Activated naive CD4-positive, alpha-beta T cell treated with anti-CD3 and anti-CD28 coated beads, Interleukin-2, amount 50 U/mL, for 16 hours (primary cell): ENCODE measurements around the gene ST6GALNAC2.

Experiments
- DNase-seq: peaks from one replicate; pipeline ENCODE4 v3.0.0-alpha.2; 2020

Gene ST6GALNAC2

DNA sequence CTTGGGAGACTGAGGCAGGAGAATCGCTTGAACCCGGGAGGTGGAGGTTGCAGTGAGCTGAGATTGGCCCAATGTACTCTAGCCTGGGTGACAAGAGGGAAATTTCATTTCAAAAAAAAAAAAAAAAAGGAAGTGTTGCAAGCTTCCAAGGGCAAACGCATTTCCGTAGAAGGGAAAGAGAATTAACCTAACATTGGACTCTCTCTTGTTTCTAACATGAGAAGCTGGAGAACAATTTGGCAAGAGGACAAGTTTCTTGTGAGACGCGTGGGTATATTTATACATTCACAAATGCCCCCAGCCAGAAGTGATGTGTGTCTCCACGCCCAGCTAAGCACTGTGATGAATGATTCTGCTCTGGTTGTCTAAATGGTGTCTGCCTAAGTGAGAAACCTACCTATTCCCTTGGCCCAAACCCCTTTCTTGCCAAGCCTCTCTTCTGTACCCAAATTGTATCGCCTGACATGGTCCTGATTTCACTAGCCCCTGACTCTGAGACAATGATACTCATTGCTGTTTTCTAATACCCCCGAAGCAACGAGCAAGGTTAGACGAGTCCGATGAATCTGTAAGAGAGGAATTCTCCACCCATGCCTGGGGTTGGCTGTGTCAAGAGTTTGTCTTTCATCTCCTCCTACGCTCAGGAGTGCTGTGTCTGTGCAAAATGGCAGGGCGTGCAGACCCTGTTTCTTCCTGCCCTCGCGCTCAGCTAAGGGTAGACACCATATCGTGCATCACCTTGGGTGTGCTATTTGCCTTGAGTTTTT is 14.2 kb upstream of the ST6GALNAC2 start:
- DNase-seq: no peak

DNA sequence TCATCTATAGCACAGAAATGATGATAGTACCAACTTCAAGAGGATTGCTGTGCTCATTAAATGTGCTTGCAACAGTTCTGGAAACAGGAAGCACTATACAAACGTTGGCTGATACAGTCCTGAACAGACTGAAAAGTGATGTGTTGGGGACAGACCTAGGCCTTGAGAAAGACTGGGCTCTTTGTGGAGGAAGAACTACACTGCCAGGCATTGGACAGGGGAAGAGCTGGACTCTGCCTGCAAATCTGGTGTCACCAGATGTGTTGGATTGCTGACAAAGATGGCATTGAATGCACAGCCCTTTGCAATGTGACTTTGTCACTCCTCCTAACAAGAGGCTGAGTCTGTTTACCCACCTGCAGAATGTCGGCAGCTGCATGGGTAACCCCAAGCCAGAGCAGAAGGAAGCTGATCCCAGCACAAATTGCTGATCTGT is 12.4 kb upstream of the ST6GALNAC2 start:
- DNase-seq: no peak

- no peak for DNase-seq
Observed at GRCh38 chr17:76597156-76598003, 11.7 kb upstream of the ST6GALNAC2 start.

- no peak for DNase-seq
Observed at GRCh38 chr17:76594690-76595089, 9.0 kb upstream of the ST6GALNAC2 start.

GRCh38 chr17:76593959-76594358 is 8.3 kb upstream of the ST6GALNAC2 start:
- DNase-seq: no peak

GRCh38 chr17:76593384-76593826 is 7.7 kb upstream of the ST6GALNAC2 start:
- no peak for DNase-seq

DNA sequence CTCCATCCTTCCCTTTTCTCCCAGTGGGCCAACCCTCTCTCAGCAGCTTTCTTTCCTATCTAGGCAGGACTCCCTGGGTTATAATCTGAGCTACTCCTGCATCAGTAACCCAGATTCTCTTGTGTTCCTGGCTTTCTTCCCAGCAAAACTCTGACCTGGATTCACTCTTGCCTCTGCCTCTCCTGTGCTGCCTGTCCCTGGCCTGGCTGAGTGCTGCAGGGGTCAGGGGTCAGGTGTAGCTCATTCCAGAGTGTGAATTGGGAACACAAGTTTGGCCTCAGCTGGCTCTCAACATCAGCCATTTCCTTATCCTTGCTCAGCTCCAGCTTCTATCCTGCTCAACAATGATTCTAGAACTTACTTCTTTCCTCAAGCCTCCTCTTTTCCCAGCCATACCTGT is 2.5 kb upstream of the ST6GALNAC2 start:
- no peak for DNase-seq

DNA sequence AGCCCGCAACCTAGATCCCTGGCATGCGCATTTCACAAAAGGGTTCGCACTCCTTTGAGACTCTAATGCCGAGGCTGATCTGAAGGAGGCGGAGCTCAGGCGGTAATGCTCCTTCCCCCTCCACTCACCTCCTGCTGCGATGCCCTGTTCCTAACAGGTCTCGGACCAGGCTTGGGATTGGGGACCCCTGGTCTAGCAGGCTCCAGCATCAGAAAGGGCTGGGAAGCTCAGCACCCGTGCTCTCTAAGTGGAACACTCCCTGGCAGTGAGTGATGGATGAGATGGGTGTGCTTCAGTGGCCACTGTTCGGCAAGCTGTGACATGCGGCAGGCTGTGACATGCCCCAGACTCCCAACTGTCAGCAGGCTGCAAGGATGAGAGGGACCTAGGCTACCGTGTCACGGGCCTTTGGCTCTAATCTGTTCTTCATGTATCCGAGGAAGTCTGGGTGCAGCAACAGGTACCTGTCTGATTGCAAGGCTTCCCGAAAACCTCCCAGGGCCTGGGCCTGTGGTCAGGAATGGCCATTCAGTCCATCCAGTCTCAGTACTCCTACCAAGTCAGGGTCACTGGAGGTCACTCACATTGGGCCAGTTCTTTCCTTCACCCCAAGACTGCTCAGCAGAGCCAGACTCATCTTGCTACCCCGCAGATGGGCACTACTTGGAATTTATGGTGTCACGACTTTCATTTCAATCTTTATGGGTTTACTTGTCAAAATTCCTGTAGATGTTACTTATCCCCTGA is 1.3 kb upstream of the ST6GALNAC2 start:
- no peak for DNase-seq

DNA sequence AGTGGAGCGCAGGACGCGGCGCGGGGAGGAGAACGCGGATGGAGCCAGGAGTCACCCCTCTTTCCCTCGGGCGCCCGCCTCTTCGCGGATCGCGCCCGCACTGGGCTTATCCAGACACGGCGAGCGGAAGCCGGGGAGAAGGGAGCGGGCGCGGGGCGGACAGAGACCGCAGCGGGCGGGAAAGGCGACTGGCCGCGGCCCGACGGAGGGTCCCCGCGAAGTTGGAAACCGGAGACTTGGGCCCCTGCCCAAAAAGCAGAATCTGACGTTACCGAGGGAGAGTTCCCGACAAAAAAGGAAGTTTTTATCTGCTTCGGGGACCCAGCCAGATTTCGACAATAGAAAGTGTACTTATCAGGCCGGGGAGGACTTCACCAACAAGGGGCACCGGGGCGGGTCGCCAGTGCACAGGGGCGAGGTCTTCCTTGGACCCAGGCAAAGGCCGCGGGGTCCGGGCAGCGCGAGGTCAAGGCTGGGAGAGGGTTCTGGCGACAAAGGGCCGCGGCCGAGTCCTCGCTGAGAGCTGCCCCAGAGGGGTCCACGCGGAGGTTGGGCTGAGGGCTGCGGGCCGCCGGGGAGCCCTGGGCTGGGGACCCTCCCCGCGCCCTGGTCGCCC is 519 bp downstream of the ST6GALNAC2 start:
- no peak for DNase-seq

DNA sequence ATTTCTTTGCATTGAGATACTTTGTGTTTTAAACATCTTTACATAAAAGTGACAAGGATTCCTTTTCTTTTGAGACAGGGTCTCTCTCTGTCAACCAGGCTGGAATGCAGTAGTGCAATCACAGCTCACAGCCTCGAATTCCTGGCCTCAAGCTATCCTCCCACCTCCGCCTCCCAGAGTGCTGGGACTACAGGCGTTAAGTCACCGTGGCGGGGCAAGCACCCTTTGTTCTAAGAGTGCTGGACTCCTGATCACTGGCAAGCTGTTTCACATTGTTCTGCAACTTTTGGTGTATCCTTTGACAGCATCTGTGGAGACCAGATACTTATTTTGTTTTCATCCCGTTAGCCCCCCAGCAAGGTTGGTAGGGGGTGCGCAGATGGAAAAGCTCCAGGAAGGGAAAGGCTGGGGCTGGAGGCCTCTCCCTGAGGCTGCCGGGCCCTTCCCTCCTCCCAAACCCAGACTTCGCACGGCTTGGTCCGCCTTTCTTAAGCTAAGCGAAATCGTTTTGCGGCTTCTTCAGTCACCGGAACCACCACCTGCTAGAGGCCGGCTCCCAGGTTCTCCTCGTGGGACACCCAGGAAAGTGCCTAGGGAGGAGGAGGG is 1.1 kb downstream of the ST6GALNAC2 start:
- no peak for DNase-seq

DNA sequence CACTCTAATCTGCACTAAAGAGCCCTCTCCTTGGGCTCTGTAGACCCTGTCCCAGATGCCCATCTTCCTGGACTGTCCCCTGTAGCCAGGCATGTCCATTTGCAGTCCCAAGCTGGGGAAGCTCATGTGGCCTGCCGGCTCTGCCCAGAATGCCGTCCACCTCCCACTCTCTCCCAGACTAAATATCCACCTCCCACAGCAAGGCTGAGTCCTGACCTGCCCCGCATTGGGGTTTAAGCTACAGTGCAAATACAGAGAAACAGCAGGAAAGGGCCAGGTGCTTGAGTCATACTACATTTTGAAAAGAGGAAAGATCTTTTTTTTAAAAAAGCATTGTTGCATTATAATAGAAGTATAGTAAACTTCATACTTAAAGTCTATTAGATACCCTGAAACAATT is 3.0 kb downstream of the ST6GALNAC2 start:
- DNase-seq: no peak

GRCh38 chr17:76581515-76581914 is 4.1 kb downstream of the ST6GALNAC2 start:
- no peak for DNase-seq

GRCh38 chr17:76579281-76579680 is 6.4 kb downstream of the ST6GALNAC2 start:
- no peak for DNase-seq

- DNase-seq: no peak
Observed at GRCh38 chr17:76578376-76578775, 7.3 kb downstream of the ST6GALNAC2 start.

DNA sequence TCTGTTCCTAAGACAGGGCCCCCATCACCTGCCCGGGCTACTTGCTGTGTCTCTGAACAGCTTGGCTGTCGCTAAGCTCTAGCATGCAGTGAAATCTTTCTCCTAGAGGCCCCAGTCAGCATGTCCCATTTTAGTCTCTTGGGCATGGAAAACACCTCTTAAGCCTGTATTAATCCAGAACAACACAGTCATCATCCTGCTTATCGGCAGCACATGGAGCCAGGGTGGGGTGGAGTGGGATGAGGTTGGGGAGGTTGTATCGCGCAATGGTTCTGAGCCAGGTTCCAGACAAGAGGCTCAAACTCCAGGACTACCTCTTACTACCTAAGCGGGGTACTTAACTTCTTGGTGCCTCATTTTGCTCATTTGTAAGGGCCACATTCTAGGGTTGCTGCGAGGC is 7.8 kb downstream of the ST6GALNAC2 start:
- DNase-seq: no peak

- no peak for DNase-seq
Observed at GRCh38 chr17:76576189-76576588, 9.5 kb downstream of the ST6GALNAC2 start.

DNA sequence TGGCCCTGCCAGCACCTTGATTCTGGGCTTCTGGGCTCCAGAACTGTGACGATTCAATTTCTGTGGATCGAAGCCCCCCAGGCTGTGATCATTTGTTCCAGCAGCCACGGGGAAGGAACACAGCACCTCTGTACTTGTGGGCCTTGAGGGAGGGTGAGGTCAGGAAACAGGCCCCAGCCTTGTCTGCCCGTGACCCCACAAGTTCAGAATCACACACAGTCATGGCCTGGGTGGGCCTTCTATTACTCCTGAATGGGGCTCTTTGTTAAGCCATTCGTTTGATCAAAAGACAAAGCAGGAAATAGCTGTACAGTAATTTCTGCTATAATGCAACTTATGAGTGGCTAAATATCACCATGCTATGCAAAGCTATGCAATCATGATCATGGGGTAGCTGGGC is 10.1 kb downstream of the ST6GALNAC2 start:
- no peak for DNase-seq

DNA sequence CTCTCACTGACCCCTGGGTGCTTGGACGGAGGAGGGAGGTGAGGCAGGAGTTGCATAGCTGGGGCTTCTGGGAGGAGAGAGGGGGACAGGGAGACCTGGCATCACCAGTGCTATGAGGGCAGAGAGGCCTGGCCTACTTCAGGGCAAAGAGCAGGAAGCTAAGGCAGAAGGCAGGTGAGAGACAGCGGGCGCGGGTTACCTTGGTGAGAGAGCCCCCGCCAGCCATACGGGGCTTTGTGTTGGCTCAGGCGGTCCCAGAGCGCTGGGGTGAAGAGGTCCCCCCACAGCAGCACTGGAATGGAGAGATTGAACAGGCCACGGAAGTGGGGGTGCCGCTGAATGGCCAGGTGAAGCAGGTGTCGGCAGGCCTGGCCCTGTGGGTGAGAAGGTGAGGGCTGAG is 11.5 kb downstream of the ST6GALNAC2 start:
- DNase-seq: no peak

- DNase-seq: no peak
Observed at GRCh38 chr17:76573096-76573495, 12.6 kb downstream of the ST6GALNAC2 start.

- no peak for DNase-seq
Observed at GRCh38 chr17:76572201-76572910, 13.3 kb downstream of the ST6GALNAC2 start.

DNA sequence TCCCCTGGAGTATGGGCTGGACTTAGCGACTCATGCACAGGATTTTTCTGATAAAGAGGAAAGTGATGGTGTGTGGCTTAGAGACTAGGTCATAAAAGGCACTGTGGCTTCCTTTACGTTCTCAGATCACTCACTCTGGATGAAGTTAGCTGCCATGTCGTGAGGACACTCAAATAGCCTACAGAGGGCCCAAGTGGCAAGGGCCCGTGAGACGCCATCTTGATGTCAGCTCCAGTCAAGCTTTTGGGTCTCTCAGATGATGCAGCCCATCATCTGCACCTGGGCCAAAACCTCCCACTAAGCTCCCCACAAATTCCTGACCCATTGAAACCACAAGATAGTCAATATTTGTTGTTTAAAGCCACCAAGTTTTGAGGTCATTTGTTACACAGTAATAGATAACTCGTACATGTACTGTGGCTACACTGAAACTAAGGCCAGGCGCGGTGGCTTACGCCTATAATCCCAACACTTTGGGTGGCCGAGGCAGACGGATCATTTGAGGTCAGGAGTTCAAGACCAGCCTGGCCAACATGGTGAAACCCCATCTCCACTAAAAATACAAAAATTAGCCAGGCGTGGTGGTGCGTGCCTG is 14.7 kb downstream of the ST6GALNAC2 start:
- no peak for DNase-seq
